HG02981 (cell line): ENCODE measurements around the gene OR1K1.
"Not testable (repeated sequence)": the region's sequence is repeated elsewhere in the genome, so short reads cannot be mapped to it uniquely, and the experiment has no call there.

Experiments used
- ATAC-seq: cut with Tn5 transposase; IDR thresholded peaks from one replicate; pipeline ENCODE4 v1.9.1; 2021; ENCODE audit warnings: mild to moderate bottlenecking, moderate library complexity; ENCODE audit not compliant: unreplicated experiment

OR1K1 gene

GRCh38 chr9:122812736-122813135, 12.8 kb downstream of the OR1K1 start:
- no peak for ATAC-seq

- no peak for ATAC-seq
Measured at GRCh38 chr9:122814545-122814944, 14.6 kb downstream of the OR1K1 start.

GRCh38 chr9:122815544-122815943, 15.6 kb downstream of the OR1K1 start:
- no peak for ATAC-seq

- ATAC-seq = peak; percentile 65
Measured at GRCh38 chr9:122816163-122816867, 16.4 kb downstream of the OR1K1 start.

- ATAC-seq = no peak
Measured at GRCh38 chr9:122819326-122819725, 19.4 kb downstream of the OR1K1 start.

GRCh38 chr9:122819791-122820489, 20.0 kb downstream of the OR1K1 start:
- no peak for ATAC-seq

- no peak for ATAC-seq
Measured at GRCh38 chr9:122820490-122820845, 20.5 kb downstream of the OR1K1 start.

GRCh38 chr9:122821278-122821943, 21.5 kb downstream of the OR1K1 start:
- ATAC-seq = no peak

- ATAC-seq = no peak
Measured at GRCh38 chr9:122822056-122822455, 22.1 kb downstream of the OR1K1 start.

GRCh38 chr9:122822938-122823337, 23.0 kb downstream of the OR1K1 start:
- ATAC-seq = no peak

GRCh38 chr9:122827761-122828093, 27.8 kb downstream of the OR1K1 start:
- ATAC-seq = peak; percentile 20

GRCh38 chr9:122828965-122829284, 29.0 kb downstream of the OR1K1 start:
- ATAC-seq = not testable (repeated sequence)

GRCh38 chr9:122832194-122832593, 32.3 kb downstream of the OR1K1 start:
- no peak for ATAC-seq

- ATAC-seq = no peak
Measured at GRCh38 chr9:122835313-122835731, 35.4 kb downstream of the OR1K1 start.

GRCh38 chr9:122837266-122837850, 37.4 kb downstream of the OR1K1 start:
- no peak for ATAC-seq

GRCh38 chr9:122838441-122838840, 38.5 kb downstream of the OR1K1 start:
- not testable (repeated sequence) for ATAC-seq

GRCh38 chr9:122841501-122841900, 41.6 kb downstream of the OR1K1 start:
- no peak for ATAC-seq

GRCh38 chr9:122844137-122844536, 44.2 kb downstream of the OR1K1 start:
- no peak for ATAC-seq

- ATAC-seq = no peak
Measured at GRCh38 chr9:122845116-122845515, 45.2 kb downstream of the OR1K1 start.

- ATAC-seq = no peak
Measured at GRCh38 chr9:122846371-122846940, 46.5 kb downstream of the OR1K1 start.

- ATAC-seq = no peak
Measured at GRCh38 chr9:122848256-122848943, 48.5 kb downstream of the OR1K1 start.
